ENCODE results near the gene FLYWCH1.

DNA sequence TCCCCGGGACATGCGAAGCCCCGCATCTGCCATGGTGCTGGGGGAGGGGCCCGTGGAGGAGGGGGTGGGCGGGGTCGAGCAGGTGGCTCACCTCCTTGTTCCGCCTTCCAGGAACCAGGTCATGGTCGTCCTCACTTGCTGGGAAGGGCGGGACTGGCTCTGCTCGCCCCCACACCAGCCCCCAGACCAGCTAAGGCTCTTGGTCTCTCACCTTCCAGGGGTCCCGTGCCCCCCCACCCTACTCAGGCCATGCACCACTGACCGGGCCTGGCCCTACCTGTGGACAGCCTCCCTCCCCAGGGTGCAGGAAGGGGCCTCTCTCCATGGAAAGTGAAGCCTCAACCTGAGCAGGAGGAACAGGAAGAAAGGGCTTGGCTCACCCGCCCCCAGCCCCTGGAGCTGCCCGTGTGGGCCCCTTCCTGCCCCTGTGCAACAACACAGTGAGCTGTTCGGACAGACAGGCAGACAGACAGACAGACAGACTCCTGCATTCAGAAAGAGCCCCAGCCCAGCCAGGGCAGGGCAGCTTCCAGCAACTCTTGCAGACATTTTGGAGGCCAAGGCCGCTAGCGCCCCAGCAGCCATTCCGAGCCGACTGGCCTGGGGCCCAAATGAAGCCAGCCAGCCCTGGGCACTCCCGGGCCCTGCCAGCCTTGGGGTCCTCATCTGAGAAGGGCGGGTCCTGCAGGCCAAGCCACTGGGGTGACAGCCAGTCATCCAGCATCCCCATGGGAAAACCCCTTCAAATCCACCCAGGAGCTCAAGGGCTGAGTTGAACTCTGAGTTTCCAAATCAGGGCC is 44.2 kb downstream of the FLYWCH1 start:
- TF ChIP-seq CTCF (IDR thresholded peaks at IDR 0.05): no peak
- TF ChIP-seq POLR2A (IDR thresholded peaks at IDR 0.05): no peak

All from Peyer's patch (tissue), 4 donors.